ENCODE data around the gene PTPN6. TPM values are rescaled to one million over a fixed set of nuclear protein-coding genes. Genes with fewer than 3 reads are reported as not detected.

PTPN6 gene
- total and polyA plus RNA-seq, 9 of the 15 experiments (the other 6 are each of a cell fraction or from before 2014, with no cell fraction given), result 1.5 to 5.1 (median 3.9) TPM

GRCh38 chr12:6961278-6961694, 10.1 kb downstream of the PTPN6 start (continued):
- TF ChIP-seq ZFP91 (CRISPR knock-in tag; IDR thresholded peaks at IDR 0.05), result no peak
- TF ChIP-seq ETV1 (tag; conservative IDR thresholded peaks at IDR 0.05; ENCODE audit: low read depth), result no peak
- TF ChIP-seq ZNF282 (CRISPR knock-in tag; IDR thresholded peaks at IDR 0.05), result no peak
- no peak for TF ChIP-seq HMGN3 (IDR thresholded peaks at IDR 0.05; ENCODE audit: borderline replicate concordance, extremely low read depth, insufficient read length, low read depth, low read length)
- TF ChIP-seq ZNF217 (CRISPR knock-in tag; IDR thresholded peaks at IDR 0.05), result no peak
- TF ChIP-seq E2F8 (IDR thresholded peaks at IDR 0.05; ENCODE audit: low read depth, partially characterized antibody), result no peak
- TF ChIP-seq HSF4 (CRISPR knock-in tag; IDR thresholded peaks at IDR 0.05; ENCODE audit: borderline replicate concordance), result no peak
- no peak for TF ChIP-seq PTBP1 (IDR thresholded peaks at IDR 0.05; ENCODE audit: low read depth, low read length)
- TF ChIP-seq TCF15 (CRISPR knock-in tag; IDR thresholded peaks at IDR 0.05), result no peak
- TF ChIP-seq HDAC8 (tag; IDR thresholded peaks at IDR 0.05), result no peak
- TF ChIP-seq POLR2AphosphoS5 (IDR thresholded peaks at IDR 0.05; ENCODE audit: control insufficient read depth, insufficient read depth, low read depth, low read length), result no peak
- no peak for TF ChIP-seq CHD7 (IDR thresholded peaks at IDR 0.05; ENCODE audit: low read depth, low read length)

All from K562 (cell line).